Activated CD8-positive, alpha-beta T cell treated with anti-CD3 and anti-CD28 coated beads, Interleukin-2, amount 10 ng/mL, durations not matched to agents 7 days and 5 days (primary cell): ENCODE results near the gene FOXI2. TPM values are rescaled to one million over a fixed set of nuclear protein-coding genes. Genes with fewer than 3 reads are reported as not detected.

Source experiments
- ATAC-seq: fragments of 150-1000 bp; cut with Tn5 transposase; one replicate; pipeline ENCODE4 v1.10.0; 2021; ENCODE audit warnings: moderate library complexity
- CTCF ChIA-PET: fragments of 350-600 bp; sonication (Branson Sonifier 250); formaldehyde crosslinking; loops from one replicate; lab custom pipeline; 2021; ENCODE audit warnings: antibody characterized with exemption; lab: Charles Lee
- POLR2A ChIA-PET: fragments of 350-600 bp; sonication (Branson Sonifier 250); formaldehyde crosslinking; loops from one replicate; lab custom pipeline; 2021; ENCODE audit warnings: antibody characterized with exemption; lab: Charles Lee
- DNase-seq: peaks from one replicate; pipeline ENCODE4 v3.0.0-alpha.2; 2020
- H3K27ac Mint-ChIP-seq: one replicate; pipeline ENCODE4 v1.8.0; 2021; ENCODE audit warnings: mild to moderate bottlenecking, mixed read lengths
- H3K27me3 Mint-ChIP-seq: one replicate; pipeline ENCODE4 v1.8.0; 2021; ENCODE audit warnings: low read depth, mixed read lengths
- H3K36me3 Mint-ChIP-seq: one replicate; pipeline ENCODE4 v1.8.0; 2021; ENCODE audit warnings: low read depth, mixed read lengths
- H3K4me1 Mint-ChIP-seq: one replicate; pipeline ENCODE4 v1.8.0; 2021; ENCODE audit warnings: low read depth, mixed read lengths
- H3K4me3 Mint-ChIP-seq: one replicate; pipeline ENCODE4 v1.8.0; 2021; ENCODE audit warnings: mild to moderate bottlenecking, mixed read lengths
- H3K9me3 Mint-ChIP-seq: one replicate; pipeline ENCODE4 v1.8.0; 2022; ENCODE audit warnings: mixed read lengths; ENCODE audit not compliant: insufficient read depth
- total RNA-seq, 2 experiments: library from RNA; stranded (reverse); gene quantifications; one replicate each; pipeline ENCODE4 v1.2.3, GENCODE V29; 2021

Gene FOXI2
- total RNA-seq, 2 experiments from 2014 or later: not detected

DNA sequence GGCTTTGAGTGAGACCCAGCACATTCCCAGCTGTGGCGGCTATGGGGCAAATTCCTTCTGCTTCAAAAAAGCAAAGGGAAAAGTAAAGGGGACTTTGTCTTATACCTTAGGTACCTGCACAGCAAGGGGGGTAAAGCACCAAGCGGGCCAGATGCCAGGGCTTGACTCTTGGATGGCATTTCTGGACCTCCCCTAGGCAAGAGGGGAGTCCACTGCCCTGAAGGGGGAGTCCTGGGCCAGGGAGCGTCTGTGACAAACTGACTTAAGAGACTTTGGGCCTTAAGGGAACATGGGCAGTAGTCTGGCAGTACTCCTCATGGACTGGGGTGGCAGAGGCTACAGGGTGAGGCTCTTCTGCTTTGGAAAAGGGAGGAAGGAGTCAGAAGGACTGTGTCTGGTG is 16.1 kb upstream of the FOXI2 start:
- DNase-seq (no peak), ATAC-seq (no peak)
- no peaks in the 10 kb centered on the region for H3K9me3 Mint-ChIP-seq
- no peaks in the 10 kb centered on the region for H3K4me1 Mint-ChIP-seq
- no peaks in the 10 kb centered on the region for H3K36me3 Mint-ChIP-seq
- H3K27me3 Mint-ChIP-seq: peaks cover 7% of the 10 kb centered on the region
- no peak overlapping the region for H3K4me3 Mint-ChIP-seq
- POLR2A ChIA-PET: no interaction called here
- CTCF ChIA-PET: no interaction called here
- no peak overlapping the region for H3K27ac Mint-ChIP-seq

DNA sequence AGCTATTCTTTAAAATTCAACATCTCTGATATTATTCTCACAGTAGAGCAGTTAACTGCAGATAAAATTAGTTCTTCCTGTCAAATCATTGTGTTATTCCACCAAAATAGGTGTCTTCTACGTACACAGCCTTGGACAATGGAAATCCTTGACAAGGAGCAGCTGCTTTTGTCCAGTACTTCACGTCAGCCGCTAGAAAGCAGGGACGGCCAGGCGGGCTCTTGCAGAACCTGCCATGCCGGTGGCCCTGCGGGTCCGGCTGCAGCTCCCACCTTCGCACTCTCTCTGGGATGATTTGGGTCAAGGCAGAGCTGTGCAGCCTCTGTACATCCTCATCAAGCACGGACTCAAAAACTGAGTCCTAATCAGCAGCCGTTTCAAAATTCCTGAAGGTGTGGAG is 2.2 kb upstream of the FOXI2 start:
- no peaks in the 10 kb centered on the region for H3K4me1 Mint-ChIP-seq
- DNase-seq (no peak), ATAC-seq (no peak)
- no peaks in the 10 kb centered on the region for H3K9me3 Mint-ChIP-seq
- H3K4me3 Mint-ChIP-seq: no peak overlapping the region
- CTCF ChIA-PET: interaction anchor here (0.6 to 1.3 kb wide), 2 partner anchors 119 to 170 kb away, joined by 3 to 4 read pairs; no protein-coding TSS in a partner anchor
- POLR2A ChIA-PET: no interaction called here
- H3K27me3 Mint-ChIP-seq: peaks cover 33% of the 10 kb centered on the region
- H3K36me3 Mint-ChIP-seq: no peaks in the 10 kb centered on the region
- H3K27ac Mint-ChIP-seq: no peak overlapping the region

DNA sequence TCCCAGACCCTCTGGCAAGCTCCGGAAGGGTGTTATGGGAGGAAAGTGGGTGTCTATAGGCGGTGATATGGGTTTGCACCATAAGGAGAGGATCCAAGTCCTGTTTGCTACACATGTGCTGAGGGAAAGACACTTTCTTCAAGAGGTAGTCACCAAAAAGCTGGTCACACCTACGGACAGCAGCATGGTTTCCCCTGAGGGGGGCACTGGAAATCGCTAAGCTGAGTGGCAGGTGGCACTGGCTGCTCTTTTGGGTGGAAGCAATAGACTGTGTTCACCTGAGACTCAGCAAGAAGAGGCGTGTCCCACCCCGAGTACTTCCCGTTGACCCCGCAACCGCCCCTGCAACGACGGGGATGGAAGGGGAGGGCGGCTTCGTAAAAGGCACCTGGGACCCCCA is 1.8 kb upstream of the FOXI2 start:
- H3K36me3 Mint-ChIP-seq: no peaks in the 10 kb centered on the region
- DNase-seq (no peak), ATAC-seq (no peak)
- ChIA-PET POLR2A (no interaction called here), CTCF (interaction anchor here (1.3 kb wide), 1 partner anchor 119 kb away, joined by 4 read pairs; no protein-coding TSS in a partner anchor)
- H3K9me3 Mint-ChIP-seq: no peaks in the 10 kb centered on the region
- H3K27me3 Mint-ChIP-seq: peaks cover 33% of the 10 kb centered on the region
- H3K4me1 Mint-ChIP-seq: no peaks in the 10 kb centered on the region
- no peak overlapping the region for H3K27ac Mint-ChIP-seq
- no peak overlapping the region for H3K4me3 Mint-ChIP-seq

DNA sequence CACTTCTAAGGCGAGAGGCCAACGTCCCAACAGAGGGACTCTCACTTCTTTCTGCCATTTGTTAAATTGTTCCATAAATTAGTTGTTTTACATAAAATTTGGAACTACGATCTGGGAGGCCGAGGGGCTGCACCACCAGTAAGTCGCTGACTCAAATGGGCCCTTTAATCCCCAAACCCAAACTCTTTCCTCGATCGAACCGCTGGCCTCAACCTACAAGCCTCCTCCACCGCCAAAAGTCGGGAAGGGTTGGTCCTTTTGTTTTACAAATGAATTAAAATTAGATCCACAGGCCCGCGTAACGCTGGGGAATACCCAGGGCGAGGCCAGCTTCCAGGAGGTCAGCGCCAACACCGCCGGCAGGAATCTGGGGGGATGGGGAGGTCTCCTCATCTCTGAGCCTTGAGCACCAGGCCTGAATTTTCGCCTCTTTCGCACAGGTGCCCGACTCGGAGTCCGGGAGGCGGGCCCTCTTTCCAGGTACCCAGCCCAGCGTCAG is 1.2 kb upstream of the FOXI2 start:
- ChIA-PET POLR2A (no interaction called here), CTCF (no interaction called here)
- H3K27me3 Mint-ChIP-seq: peaks cover 33% of the 10 kb centered on the region
- no peak for ATAC-seq
- H3K36me3 Mint-ChIP-seq: no peaks in the 10 kb centered on the region
- no peak overlapping the region for H3K4me3 Mint-ChIP-seq
- H3K27ac Mint-ChIP-seq: no peak overlapping the region
- no peaks in the 10 kb centered on the region for H3K4me1 Mint-ChIP-seq
- no peak for DNase-seq
- H3K9me3 Mint-ChIP-seq: no peaks in the 10 kb centered on the region

DNA sequence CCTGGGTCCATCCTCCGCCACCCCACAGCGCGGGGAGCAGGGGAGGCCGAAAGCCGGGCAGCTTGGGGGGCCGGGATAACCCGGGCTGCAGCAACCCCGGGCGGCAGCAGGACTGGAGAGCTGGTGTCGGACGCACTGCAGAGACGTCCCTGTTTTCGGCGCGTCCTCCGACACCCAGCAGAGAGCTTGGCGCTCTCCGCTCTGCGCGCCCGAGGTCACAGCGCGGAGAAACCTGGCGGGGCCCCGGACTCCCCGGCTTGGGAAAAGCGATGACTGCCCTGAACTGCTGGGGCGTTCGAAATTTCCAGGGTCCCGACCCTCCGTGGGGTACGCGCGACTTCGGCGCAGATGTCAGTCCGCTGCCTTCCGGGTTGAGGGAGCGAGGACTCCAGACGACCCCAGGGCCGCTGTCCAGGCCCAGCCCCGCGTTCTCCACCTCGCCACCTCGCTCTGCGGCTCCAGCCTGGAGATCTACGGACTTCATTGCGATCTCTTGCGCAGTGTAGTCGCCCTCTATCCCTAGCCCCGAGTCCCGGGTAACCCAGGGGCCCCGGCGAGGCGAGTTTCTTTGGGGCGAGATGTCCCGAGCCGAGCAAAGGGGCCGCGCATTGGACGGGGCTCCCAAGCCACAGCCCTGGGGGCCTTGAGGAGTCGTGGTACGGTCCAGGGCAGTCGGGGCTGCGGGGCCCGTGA is 617 bp upstream of the FOXI2 start:
- H3K4me1 Mint-ChIP-seq: no peaks in the 10 kb centered on the region
- CTCF ChIA-PET: no interaction called here
- POLR2A ChIA-PET: no interaction called here
- H3K9me3 Mint-ChIP-seq: no peaks in the 10 kb centered on the region
- no peak for DNase-seq
- no peaks in the 10 kb centered on the region for H3K36me3 Mint-ChIP-seq
- no peak overlapping the region for H3K27ac Mint-ChIP-seq
- ATAC-seq: no peak
- H3K4me3 Mint-ChIP-seq: no peak overlapping the region
- H3K27me3 Mint-ChIP-seq: peaks cover 33% of the 10 kb centered on the region

DNA sequence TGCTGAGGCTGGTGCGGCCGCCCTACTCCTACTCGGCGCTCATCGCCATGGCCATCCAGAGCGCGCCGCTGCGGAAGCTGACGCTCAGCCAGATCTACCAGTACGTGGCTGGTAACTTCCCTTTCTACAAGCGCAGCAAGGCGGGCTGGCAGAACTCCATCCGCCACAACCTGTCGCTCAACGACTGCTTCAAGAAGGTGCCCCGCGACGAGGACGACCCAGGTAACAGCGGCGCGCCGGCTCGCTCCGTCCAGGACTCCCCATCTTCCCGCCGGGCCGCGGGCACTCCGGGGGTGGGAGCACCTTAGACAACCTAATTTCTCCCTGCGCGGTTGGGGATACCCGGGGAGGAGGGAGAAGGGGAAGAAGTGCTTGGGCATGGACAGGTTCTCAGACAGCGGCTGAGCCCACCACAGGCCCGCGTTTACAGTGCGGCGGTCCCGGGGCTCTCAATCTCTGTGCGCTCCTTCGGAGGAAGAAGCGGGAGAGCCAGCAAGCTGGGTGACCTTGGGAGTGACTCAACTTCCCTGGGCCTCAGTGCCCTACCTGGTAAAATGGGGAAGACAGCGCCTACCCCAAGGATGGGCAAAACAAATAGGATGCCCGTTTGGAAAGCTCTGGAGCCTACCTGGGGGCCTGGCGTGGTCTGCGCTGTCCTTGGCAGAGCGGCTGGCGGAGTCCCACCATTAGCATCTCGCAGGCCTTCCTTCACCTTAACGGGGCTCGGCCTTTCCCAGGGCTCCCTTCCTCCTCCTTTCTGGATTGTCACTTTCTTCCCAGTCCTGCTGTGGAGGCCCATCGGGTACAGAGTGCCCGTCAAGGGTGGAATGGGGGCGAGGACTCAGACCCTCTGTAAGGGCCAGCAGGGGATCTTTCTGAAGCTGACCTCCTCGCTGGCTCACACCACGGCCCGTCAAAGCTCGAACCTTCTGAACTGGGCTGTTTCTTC is 852 bp downstream of the FOXI2 start:
- H3K27ac Mint-ChIP-seq: no peak overlapping the region
- DNase-seq (no peak), ATAC-seq (no peak)
- H3K4me1 Mint-ChIP-seq: no peaks in the 10 kb centered on the region
- H3K27me3 Mint-ChIP-seq: peaks cover 33% of the 10 kb centered on the region
- no peak overlapping the region for H3K4me3 Mint-ChIP-seq
- ChIA-PET POLR2A (no interaction called here), CTCF (no interaction called here)
- H3K9me3 Mint-ChIP-seq: no peaks in the 10 kb centered on the region
- no peaks in the 10 kb centered on the region for H3K36me3 Mint-ChIP-seq

DNA sequence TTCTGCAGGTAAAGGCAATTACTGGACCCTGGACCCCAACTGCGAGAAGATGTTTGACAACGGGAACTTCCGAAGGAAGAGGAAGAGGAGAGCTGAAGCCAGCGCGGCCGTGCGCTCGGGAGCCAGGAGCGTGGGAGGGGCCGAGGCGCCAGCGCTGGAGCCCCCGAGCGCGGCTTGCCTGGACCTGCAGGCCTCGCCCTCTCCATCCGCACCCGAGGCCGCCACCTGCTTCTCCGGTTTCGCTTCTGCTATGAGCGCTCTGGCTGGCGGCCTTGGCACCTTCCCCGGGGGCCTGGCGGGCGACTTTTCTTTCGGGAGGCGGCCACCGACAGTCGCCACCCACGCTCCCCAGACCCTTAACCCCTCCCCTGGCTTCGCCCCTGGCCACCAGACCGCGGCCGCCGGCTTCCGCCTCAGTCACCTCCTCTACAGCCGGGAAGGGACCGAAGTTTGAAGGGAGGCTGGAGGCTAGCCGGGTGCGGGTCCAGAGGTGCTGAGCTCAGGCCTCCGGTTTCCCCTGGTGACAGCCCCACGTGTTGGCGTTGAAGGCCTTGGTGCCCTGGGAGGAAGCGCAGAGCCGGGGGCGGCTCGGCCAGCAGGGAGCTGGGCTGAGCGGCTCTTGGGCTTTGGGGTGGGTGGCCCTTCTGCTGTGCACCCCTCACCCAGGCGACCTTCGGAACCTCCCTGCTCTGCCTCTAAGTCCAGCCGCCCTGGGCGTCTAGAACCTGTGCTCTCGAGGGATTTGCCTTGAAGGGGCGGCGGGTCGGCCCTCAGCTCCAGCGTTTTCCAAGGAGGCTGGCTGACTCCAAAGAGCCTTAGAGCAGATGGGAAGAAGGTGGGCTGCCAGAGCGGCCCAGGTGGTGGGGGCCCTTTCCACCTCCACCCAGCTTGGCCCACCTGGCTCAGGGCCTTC is 1.8 kb downstream of the FOXI2 start:
- ChIA-PET POLR2A (no interaction called here), CTCF (no interaction called here)
- Mint-ChIP-seq H3K4me1 (no peaks in the 10 kb centered on the region), H3K4me3 (no peak overlapping the region), H3K9me3 (no peaks in the 10 kb centered on the region), H3K27ac (no peak overlapping the region), H3K36me3 (no peaks in the 10 kb centered on the region), H3K27me3 (peaks cover 30% of the 10 kb centered on the region)
- DNase-seq: no peak
- ATAC-seq: no peak

DNA sequence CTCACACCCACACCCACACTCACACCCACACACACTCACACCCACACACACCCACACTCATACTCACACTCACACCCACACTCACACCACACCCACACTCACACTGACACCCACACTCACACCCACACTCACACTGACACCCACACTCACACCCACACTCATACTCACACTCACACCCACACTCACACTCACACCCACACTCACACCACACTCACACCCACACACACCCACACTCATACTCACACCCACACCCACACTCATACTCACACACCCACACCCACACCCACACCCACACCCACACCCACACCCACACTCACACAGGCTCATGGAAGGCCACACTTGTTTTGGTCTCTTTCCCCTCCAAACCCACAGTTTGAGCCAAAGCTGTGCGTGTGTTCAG is 2.9 kb downstream of the FOXI2 start:
- Mint-ChIP-seq H3K36me3 (no peaks in the 10 kb centered on the region), H3K4me1 (no peaks in the 10 kb centered on the region), H3K27ac (no peak overlapping the region), H3K9me3 (no peaks in the 10 kb centered on the region), H3K27me3 (peaks cover 21% of the 10 kb centered on the region), H3K4me3 (no peak overlapping the region)
- DNase-seq: no peak
- CTCF ChIA-PET: no interaction called here
- no peak for ATAC-seq
- POLR2A ChIA-PET: no interaction called here

DNA sequence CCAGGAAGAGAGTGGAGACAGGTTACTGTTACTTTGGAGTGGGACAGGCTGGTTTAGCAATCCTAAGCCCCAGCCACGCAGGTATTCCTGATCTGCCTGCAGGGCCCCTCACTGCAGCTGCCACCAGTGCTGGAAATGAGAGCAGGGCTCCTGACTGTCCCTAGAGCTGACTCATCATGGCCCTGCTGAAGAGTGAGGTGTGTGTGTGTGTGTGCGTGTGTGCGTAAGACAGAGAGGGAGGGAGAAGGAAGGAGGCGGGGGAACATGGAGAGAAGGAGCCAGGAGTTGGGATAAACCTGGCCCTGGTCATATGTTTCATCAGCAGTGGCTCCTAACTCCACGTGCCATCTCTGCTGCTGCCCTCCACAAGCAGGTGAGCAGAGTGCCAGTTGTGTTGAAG is 3.6 kb downstream of the FOXI2 start:
- ChIA-PET CTCF (no interaction called here), POLR2A (no interaction called here)
- H3K9me3 Mint-ChIP-seq: no peaks in the 10 kb centered on the region
- H3K36me3 Mint-ChIP-seq: no peaks in the 10 kb centered on the region
- ATAC-seq (no peak), DNase-seq (no peak)
- no peak overlapping the region for H3K4me3 Mint-ChIP-seq
- H3K4me1 Mint-ChIP-seq: no peaks in the 10 kb centered on the region
- no peak overlapping the region for H3K27ac Mint-ChIP-seq
- H3K27me3 Mint-ChIP-seq: peaks cover 17% of the 10 kb centered on the region

DNA sequence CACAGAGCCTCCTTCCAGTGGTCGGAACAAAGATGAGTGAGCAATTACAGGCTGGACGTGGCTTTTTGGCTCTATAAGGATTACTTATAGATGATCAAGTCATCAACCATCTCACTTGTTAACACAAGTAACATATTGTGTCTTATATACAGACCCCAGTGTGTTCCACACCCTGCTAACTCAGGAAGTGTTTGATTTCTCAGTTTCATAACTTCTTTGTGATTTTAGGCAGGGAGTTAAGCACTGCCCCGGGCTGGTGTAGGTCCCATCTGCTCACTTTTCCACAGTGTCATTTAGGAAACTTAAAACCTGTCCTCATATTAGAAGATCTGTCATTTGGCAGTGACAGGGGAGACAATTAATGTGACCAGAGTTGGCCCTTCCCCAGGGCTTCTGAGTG is 6.2 kb downstream of the FOXI2 start:
- H3K9me3 Mint-ChIP-seq: no peaks in the 10 kb centered on the region
- no peaks in the 10 kb centered on the region for H3K4me1 Mint-ChIP-seq
- ChIA-PET POLR2A (no interaction called here), CTCF (no interaction called here)
- no peak overlapping the region for H3K4me3 Mint-ChIP-seq
- no peak overlapping the region for H3K27ac Mint-ChIP-seq
- no peak for DNase-seq
- no peaks in the 10 kb centered on the region for H3K36me3 Mint-ChIP-seq
- ATAC-seq: no peak
- peaks cover 2% of the 10 kb centered on the region for H3K27me3 Mint-ChIP-seq

DNA sequence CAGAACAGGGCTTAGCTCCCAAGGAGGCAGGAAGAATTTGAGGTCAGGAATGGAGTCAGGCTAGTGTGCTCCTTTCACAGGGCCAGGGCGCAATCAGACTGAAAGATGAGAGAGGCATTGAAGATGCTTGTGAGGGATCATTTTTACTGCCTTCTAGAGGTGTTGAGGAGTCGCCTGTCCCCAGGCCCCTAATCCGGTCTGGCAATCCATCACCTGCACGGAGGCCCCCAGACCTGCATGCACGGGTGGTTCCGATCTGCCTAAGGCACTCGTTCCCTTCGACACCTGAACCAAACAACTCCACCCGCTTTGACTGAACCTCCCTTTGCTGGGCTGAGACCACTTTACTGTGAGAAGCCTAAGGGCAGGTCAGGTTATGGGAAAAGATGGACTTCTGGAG is 8.0 kb downstream of the FOXI2 start:
- no peaks in the 10 kb centered on the region for H3K4me1 Mint-ChIP-seq
- no peak overlapping the region for H3K4me3 Mint-ChIP-seq
- ChIA-PET POLR2A (no interaction called here), CTCF (no interaction called here)
- H3K36me3 Mint-ChIP-seq: no peaks in the 10 kb centered on the region
- DNase-seq (no peak), ATAC-seq (no peak)
- peaks cover 5% of the 10 kb centered on the region for H3K9me3 Mint-ChIP-seq
- H3K27me3 Mint-ChIP-seq: no peaks in the 10 kb centered on the region
- H3K27ac Mint-ChIP-seq: no peak overlapping the region
